ENCODE results near the gene NEUROG1.

Gene NEUROG1

GRCh38 chr5:135569755-135570452 is 34.1 kb upstream of the NEUROG1 start:
- H3K4me3 ChIP-seq (ENCODE audit: control insufficient read depth in 1 of 7, extremely low read depth in 1 of 7, insufficient read depth in 4 of 7, low read depth in 2 of 7, low read length in 6 of 7), result no peak overlapping the region
- 68% methylated on average over 6 of the region's 10 CpGs for WGBS (ENCODE audit: insufficient coverage)
- H3K36me3 ChIP-seq (ENCODE audit: control insufficient read depth in 4 of 4, insufficient read depth in 4 of 4, low read length in 3 of 4), result no peaks in the 10 kb centered on the region
- peak; percentile 49 to 71 (median 65) for DNase-seq
- H3K4me1 ChIP-seq (ENCODE audit: control extremely low read depth in 1 of 4, control insufficient read depth in 4 of 4, insufficient read depth in 4 of 4, low read length in 3 of 4), result no peaks in the 10 kb centered on the region
- ChIA-PET CTCF (interaction anchor here (0.7 to 29.4 kb wide), 9 partner anchors 9 to 273 kb away, joined by 3 to 1163 read pairs (median 20); partner anchors contain the start of genes CXCL14, SLC25A48 and TIFAB), POLR2A (no interaction called here)
- H3K27ac ChIP-seq (ENCODE audit: insufficient read depth in 1 of 2, low read depth in 1 of 2, low read length in 2 of 2, poor library complexity in 1 of 2, severe bottlenecking in 2 of 2), result no peak overlapping the region
- H3K9me3 ChIP-seq (ENCODE audit: control extremely low read depth in 1 of 5, control insufficient read depth in 4 of 5, insufficient read depth in 2 of 5, low read depth in 1 of 5, low read length in 4 of 5), result no peaks in the 10 kb centered on the region
- peaks cover 0 to 16% (median 5%) of the 10 kb centered on the region in 5 experiments for H3K27me3 ChIP-seq (replicated peaks in 2 of 5; ENCODE audit: control insufficient read depth in 4 of 5, insufficient read depth in 5 of 5, low read length in 4 of 5)

DNA sequence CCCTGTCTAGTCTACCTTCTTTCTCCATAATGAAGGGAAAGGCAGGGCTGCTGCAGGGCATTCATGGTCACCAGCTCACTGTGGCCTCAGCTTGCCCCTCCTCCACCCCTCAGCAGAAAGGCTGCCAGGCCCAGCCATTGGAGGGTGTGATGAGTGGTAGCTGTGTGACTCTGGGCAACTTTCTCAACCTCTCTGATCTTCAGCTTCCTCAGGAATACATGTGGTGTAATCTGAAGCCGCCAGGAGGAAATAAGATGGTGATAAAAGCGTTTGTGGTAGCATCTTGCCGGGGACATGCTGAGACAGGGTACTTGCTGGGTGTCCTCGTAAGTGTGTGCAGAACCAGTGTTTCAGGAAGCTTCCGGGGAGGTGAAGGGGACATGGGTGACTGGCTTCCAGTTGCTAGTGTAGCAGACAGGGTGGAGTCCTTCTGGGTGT is 33.2 kb upstream of the NEUROG1 start:
- ChIA-PET CTCF (interaction anchor here (0.7 to 29.4 kb wide), 8 partner anchors 8 to 274 kb away, joined by 3 to 1163 read pairs (median 45); partner anchors contain the start of genes CXCL14, SLC25A48 and TIFAB), POLR2A (no interaction called here)
- H3K27me3 ChIP-seq (replicated peaks in 2 of 5; ENCODE audit: control insufficient read depth in 4 of 5, insufficient read depth in 5 of 5, low read length in 4 of 5), result peaks cover 0 to 24% (median 5%) of the 10 kb centered on the region in 5 experiments
- H3K4me3 ChIP-seq (ENCODE audit: control insufficient read depth in 1 of 7, extremely low read depth in 1 of 7, insufficient read depth in 4 of 7, low read depth in 2 of 7, low read length in 6 of 7), result no peak overlapping the region
- H3K27ac ChIP-seq (ENCODE audit: insufficient read depth in 1 of 2, low read depth in 1 of 2, low read length in 2 of 2, poor library complexity in 1 of 2, severe bottlenecking in 2 of 2), result no peak overlapping the region
- DNase-seq, result peak in 1 of 3 donors; percentile 26
- WGBS (ENCODE audit: insufficient coverage), result 74% methylated on average over 5 of the region's 5 CpGs
- H3K36me3 ChIP-seq (ENCODE audit: control insufficient read depth in 4 of 4, insufficient read depth in 4 of 4, low read length in 3 of 4), result no peaks in the 10 kb centered on the region
- no peaks in the 10 kb centered on the region for H3K9me3 ChIP-seq (ENCODE audit: control extremely low read depth in 1 of 5, control insufficient read depth in 4 of 5, insufficient read depth in 2 of 5, low read depth in 1 of 5, low read length in 4 of 5)
- no peaks in the 10 kb centered on the region for H3K4me1 ChIP-seq (ENCODE audit: control extremely low read depth in 1 of 4, control insufficient read depth in 4 of 4, insufficient read depth in 4 of 4, low read length in 3 of 4)

DNA sequence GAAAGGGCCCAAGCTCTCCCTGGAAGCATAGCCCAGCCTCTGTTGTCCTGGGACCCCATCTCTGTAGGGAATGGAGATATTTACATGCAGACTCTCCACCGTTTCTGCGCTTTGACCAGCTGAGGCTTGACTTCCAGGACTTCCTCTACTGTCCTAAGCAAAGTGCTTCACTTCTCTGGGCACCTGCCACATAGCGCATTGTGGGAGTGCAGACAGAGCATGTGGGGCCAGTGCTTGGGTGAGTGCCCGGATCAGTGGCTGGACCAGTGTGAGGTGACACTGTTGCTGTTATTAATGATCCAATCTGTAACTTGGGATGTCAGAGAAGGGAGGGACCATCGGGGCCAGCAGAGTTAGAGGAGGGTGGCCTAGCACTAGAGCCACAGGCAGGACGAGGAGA is 32.5 kb upstream of the NEUROG1 start:
- Histone ChIP-seq H3K27me3 (replicated peaks in 2 of 5; ENCODE audit: control insufficient read depth in 4 of 5, insufficient read depth in 5 of 5, low read length in 4 of 5) (peaks cover 0 to 24% (median 5%) of the 10 kb centered on the region in 5 experiments), H3K4me1 (ENCODE audit: control extremely low read depth in 1 of 4, control insufficient read depth in 4 of 4, insufficient read depth in 4 of 4, low read length in 3 of 4) (no peaks in the 10 kb centered on the region), H3K4me3 (ENCODE audit: control insufficient read depth in 1 of 7, extremely low read depth in 1 of 7, insufficient read depth in 4 of 7, low read depth in 2 of 7, low read length in 6 of 7) (no peak overlapping the region), H3K9me3 (ENCODE audit: control extremely low read depth in 1 of 5, control insufficient read depth in 4 of 5, insufficient read depth in 2 of 5, low read depth in 1 of 5, low read length in 4 of 5) (no peaks in the 10 kb centered on the region), H3K36me3 (ENCODE audit: control insufficient read depth in 4 of 4, insufficient read depth in 4 of 4, low read length in 3 of 4) (no peaks in the 10 kb centered on the region), H3K27ac (ENCODE audit: insufficient read depth in 1 of 2, low read depth in 1 of 2, low read length in 2 of 2, poor library complexity in 1 of 2, severe bottlenecking in 2 of 2) (no peak overlapping the region)
- 85% methylated on average over 5 of the region's 6 CpGs for WGBS (ENCODE audit: insufficient coverage)
- ChIA-PET POLR2A (no interaction called here), CTCF (interaction anchor here (1.7 to 29.4 kb wide), 6 partner anchors 8 to 263 kb away, joined by 6 to 1163 read pairs (median 92); partner anchors contain the start of genes CXCL14, SLC25A48 and TIFAB)
- no peak for DNase-seq

DNA sequence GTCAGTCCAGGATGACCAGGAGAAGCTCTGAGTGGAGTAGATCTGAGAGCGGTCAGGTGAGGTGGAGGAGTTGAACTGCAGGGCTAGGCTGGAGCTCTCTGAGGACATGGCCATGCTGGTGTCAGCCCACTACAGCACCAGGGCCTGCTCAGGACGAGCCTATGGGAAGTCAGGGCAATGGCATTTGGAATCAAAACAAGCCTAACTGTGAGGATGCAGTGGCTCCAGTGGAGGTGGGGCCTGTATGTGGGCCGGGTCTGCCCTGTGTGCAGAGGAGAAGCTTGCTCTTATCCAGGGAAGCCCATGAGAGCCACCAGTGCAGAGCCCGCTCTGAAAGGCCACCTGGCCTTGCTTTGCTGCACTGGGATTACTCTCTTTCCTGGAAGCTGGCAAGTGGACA is 31.9 kb upstream of the NEUROG1 start:
- 94% methylated on average over 4 of the region's 4 CpGs for WGBS (ENCODE audit: insufficient coverage)
- ChIA-PET CTCF (interaction anchor here (1.4 to 29.4 kb wide), 10 partner anchors 7 to 264 kb away, joined by 3 to 1163 read pairs (median 16); partner anchors contain the start of genes CXCL14, SLC25A48 and TIFAB), POLR2A (no interaction called here)
- H3K27me3 ChIP-seq (replicated peaks in 2 of 5; ENCODE audit: control insufficient read depth in 4 of 5, insufficient read depth in 5 of 5, low read length in 4 of 5), result peaks cover 0 to 20% (median 5%) of the 10 kb centered on the region in 5 experiments
- no peak for DNase-seq
- H3K9me3 ChIP-seq (ENCODE audit: control extremely low read depth in 1 of 5, control insufficient read depth in 4 of 5, insufficient read depth in 2 of 5, low read depth in 1 of 5, low read length in 4 of 5), result no peaks in the 10 kb centered on the region
- H3K27ac ChIP-seq (ENCODE audit: insufficient read depth in 1 of 2, low read depth in 1 of 2, low read length in 2 of 2, poor library complexity in 1 of 2, severe bottlenecking in 2 of 2), result no peak overlapping the region
- no peak overlapping the region for H3K4me3 ChIP-seq (ENCODE audit: control insufficient read depth in 1 of 7, extremely low read depth in 1 of 7, insufficient read depth in 4 of 7, low read depth in 2 of 7, low read length in 6 of 7)
- H3K36me3 ChIP-seq (ENCODE audit: control insufficient read depth in 4 of 4, insufficient read depth in 4 of 4, low read length in 3 of 4), result no peaks in the 10 kb centered on the region
- H3K4me1 ChIP-seq (ENCODE audit: control extremely low read depth in 1 of 4, control insufficient read depth in 4 of 4, insufficient read depth in 4 of 4, low read length in 3 of 4), result no peaks in the 10 kb centered on the region

- no peak for DNase-seq
- Histone ChIP-seq H3K27me3 (replicated peaks in 2 of 5; ENCODE audit: control insufficient read depth in 4 of 5, insufficient read depth in 5 of 5, low read length in 4 of 5) (peaks cover 0 to 15% (median 2%) of the 10 kb centered on the region in 5 experiments), H3K27ac (ENCODE audit: insufficient read depth in 1 of 2, low read depth in 1 of 2, low read length in 2 of 2, poor library complexity in 1 of 2, severe bottlenecking in 2 of 2) (no peak overlapping the region), H3K4me1 (ENCODE audit: control extremely low read depth in 1 of 4, control insufficient read depth in 4 of 4, insufficient read depth in 4 of 4, low read length in 3 of 4) (no peaks in the 10 kb centered on the region), H3K36me3 (ENCODE audit: control insufficient read depth in 4 of 4, insufficient read depth in 4 of 4, low read length in 3 of 4) (no peaks in the 10 kb centered on the region), H3K4me3 (ENCODE audit: control insufficient read depth in 1 of 7, extremely low read depth in 1 of 7, insufficient read depth in 4 of 7, low read depth in 2 of 7, low read length in 6 of 7) (no peak overlapping the region), H3K9me3 (ENCODE audit: control extremely low read depth in 1 of 5, control insufficient read depth in 4 of 5, insufficient read depth in 2 of 5, low read depth in 1 of 5, low read length in 4 of 5) (no peaks in the 10 kb centered on the region)
- 92% methylated on average over 14 of the region's 16 CpGs for WGBS (ENCODE audit: insufficient coverage)
- ChIA-PET CTCF (interaction anchor here (0.9 to 29.4 kb wide), 25 partner anchors 6 to 265 kb away, joined by 3 to 1163 read pairs (median 4); partner anchors contain the start of genes CXCL14, SLC25A48 and TIFAB), POLR2A (interaction anchor here (0.9 kb wide), 1 partner anchor 108 kb away, joined by 3 read pairs; no protein-coding TSS in a partner anchor)
These were observed 30.9 kb upstream of the NEUROG1 start for GRCh38 chr5:135566422-135567400.

DNA sequence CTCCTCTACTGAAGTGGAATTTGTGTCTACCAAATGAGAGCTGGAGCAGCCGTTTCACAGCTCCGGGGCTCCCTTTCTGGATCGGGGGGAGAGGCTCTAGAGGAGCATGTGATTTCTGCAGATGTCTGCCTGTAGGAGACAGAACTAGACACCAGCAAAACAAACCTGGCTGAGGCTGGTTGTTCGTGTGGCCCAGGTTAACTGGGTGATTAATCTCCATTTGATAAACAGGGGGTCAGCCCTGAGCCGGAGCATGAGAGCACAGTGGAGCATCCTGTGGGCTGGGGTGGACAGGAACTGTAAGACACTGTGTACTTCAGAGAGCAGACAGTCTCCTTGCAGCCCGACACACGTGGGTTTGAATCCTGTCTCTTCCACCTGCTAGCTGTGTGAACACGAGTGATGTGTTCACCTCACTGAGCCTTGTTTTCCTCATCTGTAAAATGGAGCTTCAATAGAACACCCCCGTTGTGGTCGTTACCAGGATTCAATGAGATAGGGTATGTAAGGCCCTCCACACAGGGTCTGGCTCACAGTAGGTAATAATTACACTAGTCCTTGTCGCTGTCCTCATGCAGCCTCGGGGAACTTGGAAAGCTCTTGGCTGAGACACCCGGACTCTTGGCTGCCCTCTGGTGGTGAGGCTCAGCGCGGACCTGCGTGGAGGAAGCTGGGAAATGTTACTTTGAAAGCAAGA is 30.1 kb upstream of the NEUROG1 start:
- H3K27me3 ChIP-seq (replicated peaks in 2 of 5; ENCODE audit: control insufficient read depth in 4 of 5, insufficient read depth in 5 of 5, low read length in 4 of 5), result peaks cover 0 to 13% (median 2%) of the 10 kb centered on the region in 5 experiments
- H3K27ac ChIP-seq (ENCODE audit: insufficient read depth in 1 of 2, low read depth in 1 of 2, low read length in 2 of 2, poor library complexity in 1 of 2, severe bottlenecking in 2 of 2), result no peak overlapping the region
- no peaks in the 10 kb centered on the region for H3K9me3 ChIP-seq (ENCODE audit: control extremely low read depth in 1 of 5, control insufficient read depth in 4 of 5, insufficient read depth in 2 of 5, low read depth in 1 of 5, low read length in 4 of 5)
- POLR2A ChIA-PET, result interaction anchor here (0.9 kb wide), 1 partner anchor 107 kb away, joined by 3 read pairs; no protein-coding TSS in a partner anchor
- no peaks in the 10 kb centered on the region for H3K36me3 ChIP-seq (ENCODE audit: control insufficient read depth in 4 of 4, insufficient read depth in 4 of 4, low read length in 3 of 4)
- CTCF ChIA-PET, result interaction anchor here (0.9 to 29.4 kb wide), 25 partner anchors 10 to 266 kb away, joined by 3 to 1163 read pairs (median 4); partner anchors contain the start of genes CXCL14, SLC25A48 and TIFAB
- DNase-seq, result peak; percentile 66 to 85 (median 78)
- H3K4me1 ChIP-seq (ENCODE audit: control extremely low read depth in 1 of 4, control insufficient read depth in 4 of 4, insufficient read depth in 4 of 4, low read length in 3 of 4), result peaks cover 0 to 2% (median under 1%) of the 10 kb centered on the region in 4 experiments
- no peak overlapping the region for H3K4me3 ChIP-seq (ENCODE audit: control insufficient read depth in 1 of 7, extremely low read depth in 1 of 7, insufficient read depth in 4 of 7, low read depth in 2 of 7, low read length in 6 of 7)
- WGBS (ENCODE audit: insufficient coverage), result 43% methylated on average over 12 of the region's 16 CpGs

Measured in common myeloid progenitor, CD34-positive (primary cell).